ENCODE results near the gene GOLT1A. TPM values are rescaled to one million over a fixed set of nuclear protein-coding genes. Genes with fewer than 3 reads are reported as not detected.

Gene GOLT1A
- total and polyA plus RNA-seq, 3 experiments from 2014 or later: not detected

DNA sequence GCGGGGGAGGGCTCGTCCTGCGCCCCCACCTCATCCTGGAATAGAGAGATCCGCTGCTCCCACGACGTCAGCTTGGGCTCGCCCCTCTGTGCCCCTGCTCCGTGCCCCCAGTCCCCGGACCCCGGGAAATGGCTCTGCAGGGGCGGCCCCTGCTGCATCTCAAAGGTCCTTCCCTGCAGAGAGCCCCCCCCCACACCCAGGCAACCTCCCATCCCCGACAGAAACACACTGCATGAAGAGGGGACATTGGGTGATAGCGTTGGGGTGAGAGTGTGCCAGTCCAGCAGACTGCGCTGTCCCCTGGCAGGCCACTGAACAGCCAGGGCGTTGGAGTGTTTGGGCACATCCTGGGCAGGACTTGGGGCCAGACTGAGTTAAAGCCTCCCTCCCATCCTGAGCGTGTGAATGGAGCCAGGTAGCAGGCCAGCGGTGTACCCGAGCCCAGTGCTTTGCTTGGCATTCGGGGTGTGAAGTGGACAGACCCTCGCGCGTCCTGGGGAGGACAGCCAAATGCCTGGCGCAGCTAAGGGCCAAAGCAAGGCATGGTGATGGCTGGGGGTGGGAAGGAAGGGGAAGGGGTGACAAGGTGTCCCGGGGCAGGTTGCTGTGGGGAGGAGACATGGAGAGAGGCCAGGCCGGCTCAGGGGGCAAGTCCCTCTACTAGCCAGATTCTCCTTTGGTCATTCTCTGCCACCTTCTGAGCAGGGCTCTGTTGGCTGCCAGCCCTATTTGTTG lies 61.3 kb downstream of the GOLT1A start:
- Histone ChIP-seq H3K4me3 (ENCODE audit: low read length) (peak overlapping the region; percentile 45), H3K9me3 (ENCODE audit: low read length) (no peaks in the 10 kb centered on the region), H3K27ac (ENCODE audit: low read depth, low read length) (peak overlapping the region; percentile 9), H3K36me3 (ENCODE audit: insufficient read depth, low read length) (no peaks in the 10 kb centered on the region), H3K4me1 (ENCODE audit: insufficient read depth, low read length) (peaks cover 9% of the 10 kb centered on the region), H3K27me3 (ENCODE audit: insufficient read depth, low read length, poor library complexity, severe bottlenecking) (peaks cover 4% of the 10 kb centered on the region)
- Mint-ChIP-seq H3K4me3 (peak overlapping the region; percentile 60 to 85 (median 77)), H3K27ac (peak overlapping the region in 5 of 8 donors; percentile 8 to 75 (median 63)), H3K36me3 (no peaks in the 10 kb centered on the region), H3K27me3 (peaks cover 2 to 20% of the 10 kb centered on the region in 2 donors), H3K9me3 (no peaks in the 10 kb centered on the region), H3K4me1 (peaks cover 5 to 14% (median 8%) of the 10 kb centered on the region in 3 donors)
- ChIA-PET POLR2A (no interaction called here), CTCF (interaction anchor here (0.8 to 2.5 kb wide), 4 partner anchors 10 to 246 kb away, joined by 3 to 11 read pairs (median 5); no protein-coding TSS in a partner anchor)
- DNase-seq: peak in 1 of 5 donors; percentile 37

DNA sequence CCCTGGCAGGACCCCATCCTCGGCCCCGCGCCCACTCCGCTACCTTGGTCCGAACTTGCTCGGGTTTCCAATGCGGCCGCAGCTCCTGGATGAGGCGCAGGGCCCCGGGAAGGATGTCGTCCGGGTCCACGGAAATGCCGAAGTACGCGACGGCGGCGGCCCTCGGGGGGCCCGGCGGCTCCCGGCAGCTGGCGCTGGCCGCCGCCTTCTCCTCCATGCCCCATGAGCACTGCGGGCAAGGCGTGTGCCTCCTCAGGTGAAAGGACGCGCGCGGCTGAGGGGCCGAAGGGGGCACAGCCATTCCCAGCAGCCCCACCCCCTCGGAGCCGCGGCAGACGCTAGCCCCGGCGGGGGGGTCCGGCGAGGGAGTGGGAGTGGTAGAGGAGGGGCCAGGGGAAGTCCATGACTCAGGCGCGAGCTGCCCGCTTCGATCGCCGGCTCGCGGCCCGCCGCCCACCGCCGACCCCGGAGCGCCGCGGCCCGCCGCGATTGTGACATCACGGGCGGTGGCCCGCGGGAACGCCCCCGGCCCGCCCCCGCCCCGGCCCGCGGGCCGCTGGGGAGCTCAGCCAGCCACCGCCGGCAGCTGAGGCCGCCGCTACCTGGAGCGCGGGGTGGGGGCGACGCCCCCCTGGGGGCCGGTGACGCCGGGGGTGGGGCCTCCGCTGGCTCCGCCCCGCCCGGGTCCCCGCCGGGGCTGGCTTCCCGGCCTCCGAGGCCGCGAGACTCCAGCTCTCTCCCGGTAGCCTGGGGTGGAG lies 62.1 kb downstream of the GOLT1A start, which contains the start of gene ETNK2:
Gene ETNK2, minus strand, starts transcription at position 493 of the 758 bp plus-strand sequence. Its CDS starts 192 bp downstream, at position 301.
- no peaks in the 10 kb centered on the region for H3K36me3 Mint-ChIP-seq
- H3K27ac Mint-ChIP-seq: peak within 1 kb of the TSS in 6 of 8 donors; percentile 8 to 89 (median 68)
- no peaks in the 10 kb centered on the region for H3K9me3 Mint-ChIP-seq
- Histone ChIP-seq H3K27ac (ENCODE audit: low read depth, low read length) (peak within 1 kb of the TSS; percentile 24), H3K9me3 (ENCODE audit: low read length) (no peaks in the 10 kb centered on the region), H3K4me3 (ENCODE audit: low read length) (peak within 1 kb of the TSS; percentile 55), H3K27me3 (ENCODE audit: insufficient read depth, low read length, poor library complexity, severe bottlenecking) (peaks cover 4% of the 10 kb centered on the region), H3K4me1 (ENCODE audit: insufficient read depth, low read length) (peaks cover 9% of the 10 kb centered on the region), H3K36me3 (ENCODE audit: insufficient read depth, low read length) (no peaks in the 10 kb centered on the region)
- peaks cover 5 to 14% (median 8%) of the 10 kb centered on the region in 3 donors for H3K4me1 Mint-ChIP-seq
- H3K4me3 Mint-ChIP-seq: peak within 1 kb of the TSS; percentile 74 to 90 (median 78)
- CTCF ChIA-PET: interaction anchor here (0.7 to 2.5 kb wide), 7 partner anchors 10 to 292 kb away, joined by 3 to 11 read pairs (median 4); no protein-coding TSS in a partner anchor
- peaks cover 2 to 20% of the 10 kb centered on the region in 2 donors for H3K27me3 Mint-ChIP-seq
- POLR2A ChIA-PET: interaction anchor here (0.7 kb wide), 1 partner anchor 1480 kb away, joined by 3 read pairs; no protein-coding TSS in a partner anchor
- peak; percentile 54 to 75 (median 67) for DNase-seq

DNA sequence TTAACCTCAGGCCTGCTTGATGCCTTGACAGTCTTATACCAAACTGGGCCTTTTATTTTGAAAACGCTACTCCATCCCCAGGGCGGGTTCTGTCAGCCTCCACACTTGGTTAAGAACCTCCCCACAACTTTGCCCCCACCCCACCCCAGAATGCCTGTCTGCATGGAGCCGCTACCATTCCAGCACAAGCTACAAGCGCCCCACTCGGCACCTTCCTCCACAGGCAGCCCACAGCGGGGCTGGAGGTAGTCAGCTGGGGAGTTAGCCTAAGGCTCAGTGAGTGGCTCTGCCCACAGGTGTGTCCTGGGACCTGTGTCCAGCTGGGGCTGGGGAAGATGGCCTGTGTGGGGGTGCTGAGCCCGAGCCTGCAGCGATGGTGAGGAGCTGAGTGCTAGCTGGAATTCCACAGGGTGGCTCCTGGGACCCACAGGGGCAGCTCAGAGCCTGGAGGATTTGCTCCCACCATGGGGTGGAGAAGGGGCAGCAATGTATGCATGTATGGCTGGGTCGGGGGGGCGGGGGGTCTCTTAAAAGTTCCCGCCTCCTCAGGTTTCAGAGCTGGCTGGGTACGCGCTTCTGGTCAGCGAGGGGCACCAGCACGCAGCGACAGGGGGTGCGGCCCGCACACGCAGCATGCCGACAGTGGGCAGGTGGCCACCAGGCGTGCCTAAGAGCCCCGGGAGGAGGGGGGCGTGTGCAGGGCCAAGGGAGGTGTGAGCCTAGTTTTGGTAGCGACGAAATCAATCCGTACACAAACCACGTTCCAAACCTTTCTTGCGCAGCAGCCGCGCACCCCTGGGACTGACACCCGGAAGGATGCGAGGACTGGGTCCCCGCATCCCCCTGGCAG lies 62.9 kb downstream of the GOLT1A start:
- CTCF ChIA-PET: interaction anchor here (1.0 to 2.1 kb wide), 5 partner anchors 10 to 291 kb away, joined by 3 to 7 read pairs (median 4); no protein-coding TSS in a partner anchor
- H3K27ac Mint-ChIP-seq: peak overlapping the region in 6 of 8 donors; percentile 6 to 93 (median 55)
- no peaks in the 10 kb centered on the region for H3K36me3 Mint-ChIP-seq
- DNase-seq: peak in 1 of 5 donors; percentile 50
- Histone ChIP-seq H3K27ac (ENCODE audit: low read depth, low read length) (peak overlapping the region; percentile 24), H3K36me3 (ENCODE audit: insufficient read depth, low read length) (no peaks in the 10 kb centered on the region), H3K4me1 (ENCODE audit: insufficient read depth, low read length) (peaks cover 9% of the 10 kb centered on the region), H3K9me3 (ENCODE audit: low read length) (no peaks in the 10 kb centered on the region), H3K4me3 (ENCODE audit: low read length) (peak overlapping the region; percentile 55), H3K27me3 (ENCODE audit: insufficient read depth, low read length, poor library complexity, severe bottlenecking) (peaks cover 4% of the 10 kb centered on the region)
- H3K4me3 Mint-ChIP-seq: peak overlapping the region; percentile 63 to 90 (median 78)
- H3K27me3 Mint-ChIP-seq: peaks cover 2 to 14% of the 10 kb centered on the region in 2 donors
- peaks cover 5 to 14% (median 8%) of the 10 kb centered on the region in 3 donors for H3K4me1 Mint-ChIP-seq
- H3K9me3 Mint-ChIP-seq: no peaks in the 10 kb centered on the region
- POLR2A ChIA-PET: interaction anchor here (0.7 kb wide), 1 partner anchor 1481 kb away, joined by 3 read pairs; no protein-coding TSS in a partner anchor

DNA sequence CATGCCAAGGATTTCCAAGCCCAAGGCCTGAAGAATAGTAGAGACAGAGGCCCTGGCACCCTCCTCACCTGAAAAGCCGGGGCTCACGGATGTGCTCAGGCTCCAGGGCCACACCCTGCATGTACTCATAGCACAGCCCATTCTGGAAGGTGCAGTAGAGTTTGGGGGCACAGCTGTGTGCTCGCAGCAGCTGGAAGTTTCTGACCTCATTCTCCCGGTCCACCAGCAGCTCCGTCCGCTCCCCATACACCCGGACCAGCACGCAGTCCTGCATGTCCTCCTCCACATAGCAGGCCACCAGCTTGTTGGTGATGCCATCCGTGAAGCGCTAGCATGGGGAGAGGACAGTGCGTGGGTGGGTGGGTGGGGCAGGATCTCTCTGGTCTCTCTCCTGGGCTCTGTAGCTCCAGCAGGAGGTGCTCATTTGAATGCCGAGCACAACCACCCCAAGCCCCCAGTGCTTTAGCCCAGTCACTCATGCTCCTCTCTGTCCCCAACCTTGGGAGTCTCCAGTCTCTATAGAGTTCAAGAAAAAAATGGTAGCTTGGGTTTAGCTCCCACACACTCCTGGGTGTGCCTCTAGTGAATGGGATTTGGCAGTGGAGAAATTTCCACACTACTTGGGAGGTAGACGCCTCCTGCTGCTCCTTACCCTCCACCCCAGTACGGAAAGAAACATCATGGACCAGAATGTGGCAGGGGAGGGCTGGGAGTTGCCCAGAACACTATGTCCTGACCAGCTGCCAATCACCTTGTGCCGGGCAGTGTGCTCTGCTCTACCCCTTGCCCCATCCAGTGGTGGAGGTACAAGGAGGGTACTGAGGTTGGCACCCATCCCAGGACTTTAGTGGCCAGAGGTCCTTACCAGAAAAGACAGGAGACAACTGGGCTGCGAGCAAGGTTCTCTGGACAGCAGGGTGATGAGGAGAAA lies 63.9 kb downstream of the GOLT1A start:
- peaks cover 2 to 5% of the 10 kb centered on the region in 2 donors for H3K27me3 Mint-ChIP-seq
- no peaks in the 10 kb centered on the region for H3K36me3 Mint-ChIP-seq
- peaks cover 5 to 14% (median 8%) of the 10 kb centered on the region in 3 donors for H3K4me1 Mint-ChIP-seq

DNA sequence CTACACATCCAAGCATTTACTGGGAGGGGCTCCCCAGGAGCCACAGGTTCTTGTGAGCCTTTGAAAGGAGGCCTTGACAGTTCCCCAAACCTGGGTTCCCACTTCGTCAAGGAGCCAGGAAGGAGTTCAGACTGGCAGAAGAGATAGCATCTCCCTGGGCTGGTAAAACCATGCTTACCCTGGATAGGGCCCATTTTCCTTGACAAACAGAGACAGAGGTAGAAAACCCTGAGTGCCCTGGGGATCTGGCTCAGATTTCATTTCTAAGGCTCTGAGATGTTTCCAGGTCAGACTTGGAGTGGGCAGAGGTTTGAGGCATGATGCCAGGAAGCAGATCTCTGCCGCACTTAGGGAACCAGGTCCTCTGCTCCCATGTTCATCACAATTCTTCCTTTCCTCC lies 64.7 kb downstream of the GOLT1A start:
- Mint-ChIP-seq H3K36me3 (no peaks in the 10 kb centered on the region), H3K27me3 (peaks cover 0 to 4% of the 10 kb centered on the region in 2 donors), H3K27ac (peak overlapping the region in 4 of 8 donors; percentile 4 to 52 (median 16)), H3K9me3 (no peaks in the 10 kb centered on the region), H3K4me1 (peaks cover 5 to 14% (median 8%) of the 10 kb centered on the region in 3 donors), H3K4me3 (peak overlapping the region in 3 of 7 donors; percentile 43 to 58 (median 50))
- no peak overlapping the region for H3K27ac ChIP-seq (ENCODE audit: low read depth, low read length)
- no peaks in the 10 kb centered on the region for H3K36me3 ChIP-seq (ENCODE audit: insufficient read depth, low read length)
- peaks cover 1% of the 10 kb centered on the region for H3K27me3 ChIP-seq (ENCODE audit: insufficient read depth, low read length, poor library complexity, severe bottlenecking)
- POLR2A ChIA-PET: no interaction called here
- DNase-seq: peak in 1 of 5 donors; percentile 18
- no peaks in the 10 kb centered on the region for H3K9me3 ChIP-seq (ENCODE audit: low read length)
- CTCF ChIA-PET: no interaction called here
- peaks cover 9% of the 10 kb centered on the region for H3K4me1 ChIP-seq (ENCODE audit: insufficient read depth, low read length)
- no peak overlapping the region for H3K4me3 ChIP-seq (ENCODE audit: low read length)

More for the DNA sequence above, 63.9 kb downstream of the GOLT1A start:
- no peak overlapping the region for H3K27ac ChIP-seq (ENCODE audit: low read depth, low read length)
- Mint-ChIP-seq H3K9me3 (no peaks in the 10 kb centered on the region), H3K4me3 (peak overlapping the region; percentile 63 to 90 (median 78)), H3K27ac (peak overlapping the region in 7 of 8 donors; percentile 6 to 89 (median 70))
- no peaks in the 10 kb centered on the region for H3K36me3 ChIP-seq (ENCODE audit: insufficient read depth, low read length)
- ChIA-PET POLR2A (no interaction called here), CTCF (interaction anchor here (1.0 to 2.1 kb wide), 4 partner anchors 9 to 290 kb away, joined by 4 to 7 read pairs (median 4); no protein-coding TSS in a partner anchor)
- peak in 1 of 5 donors; percentile 41 for DNase-seq
- no peak overlapping the region for H3K4me3 ChIP-seq (ENCODE audit: low read length)
- peaks cover 4% of the 10 kb centered on the region for H3K27me3 ChIP-seq (ENCODE audit: insufficient read depth, low read length, poor library complexity, severe bottlenecking)
- H3K4me1 ChIP-seq (ENCODE audit: insufficient read depth, low read length): peaks cover 9% of the 10 kb centered on the region
- no peaks in the 10 kb centered on the region for H3K9me3 ChIP-seq (ENCODE audit: low read length)

Data from CD8-positive, alpha-beta memory T cell (primary cell).